ENCODE data around the gene FBXW2. TPM values are rescaled to one million over a fixed set of nuclear protein-coding genes. Genes with fewer than 3 reads are reported as not detected.

Gene FBXW2
- total and polyA plus RNA-seq, 2 donors (not counting 3 experiments of a cell fraction or from before 2014, with no cell fraction given): 32.5 to 70.2 TPM

- no peaks in the 10 kb centered on the region for H3K79me2 ChIP-seq (ENCODE audit: control insufficient read depth, insufficient read depth, low read length)
- CTCF ChIA-PET: no interaction called here
- FAIRE-seq: no peak
- intact Hi-C loops (cut with micrococcal nuclease): no loop called here
- no peaks in the 10 kb centered on the region for H3K9me3 ChIP-seq (replicated peaks; ENCODE audit: control insufficient read depth, insufficient read depth, low read length)
- dilution Hi-C loops (cut with MboI; ENCODE audit: extremely low pct_ligation_motif_present, low sequenced_read_pairs): no loop called here
- H4K20me1 ChIP-seq (replicated peaks; ENCODE audit: control insufficient read depth, extremely low read depth, insufficient read depth, low read length): no peaks in the 10 kb centered on the region
- H3K4me3 ChIP-seq (replicated peaks in 1 of 3; ENCODE audit: insufficient read depth in 1 of 3, low read depth in 1 of 3, low read length in 3 of 3): no peak overlapping the region
- H3K27ac ChIP-seq (ENCODE audit: insufficient read depth, low read depth, low read length): no peak overlapping the region
- no peaks in the 10 kb centered on the region for H3K27me3 ChIP-seq (ENCODE audit: control insufficient read depth in 2 of 2, insufficient read depth in 2 of 2, low read length in 2 of 2)
- no peak overlapping the region for H3K9ac ChIP-seq (replicated peaks; ENCODE audit: extremely low read depth, insufficient read depth, low read length)
- POLR2A ChIA-PET: no interaction called here
- BruUV-seq (replicated peaks): no TSS peak
- no peak overlapping the region for H3K4me2 ChIP-seq (ENCODE audit: insufficient read depth, low read length)
- TF ChIP-seq FOS (IDR thresholded peaks at IDR 0.05; ENCODE audit: borderline replicate concordance, insufficient read depth, low read length): no peak
- TF ChIP-seq JUN (IDR thresholded peaks at IDR 0.05; ENCODE audit: borderline replicate concordance, insufficient read depth, insufficient read length, low read depth): no peak
- TF ChIP-seq CTCF (IDR thresholded peaks at IDR 0.05; ENCODE audit: extremely low read depth in 1 of 2, insufficient read depth in 1 of 2, low read depth in 1 of 2, low read length in 2 of 2): no peak
- TF ChIP-seq MYC (IDR thresholded peaks at IDR 0.05; ENCODE audit: low read depth, low read length): no peak
- no peak for TF ChIP-seq POLR2A (IDR thresholded peaks at IDR 0.05; ENCODE audit: low read depth, low read length)
- no peak for TF ChIP-seq MAX (IDR thresholded peaks at IDR 0.05; ENCODE audit: insufficient read depth, insufficient read length)
- no peak for TF ChIP-seq GATA2 (IDR thresholded peaks at IDR 0.05; ENCODE audit: insufficient read depth, insufficient read length, low read depth, low read length)
- TF ChIP-seq EZH2 (IDR thresholded peaks at IDR 0.05; ENCODE audit: borderline replicate concordance, low read depth, low read length, severe bottlenecking): no peak
- no peak for TF ChIP-seq POLR2AphosphoS5 (IDR thresholded peaks at IDR 0.05; ENCODE audit: insufficient read depth, low read depth, low read length)
- no peaks in the 10 kb centered on the region for H3K9me1 ChIP-seq (replicated peaks; ENCODE audit: control insufficient read depth, extremely low read depth, insufficient read depth, low read length)
- peaks cover 11% of the 10 kb centered on the region for H3K4me1 ChIP-seq (ENCODE audit: control insufficient read depth, extremely low read depth, insufficient read depth, low read length)
- no peaks in the 10 kb centered on the region for H3K36me3 ChIP-seq (ENCODE audit: control insufficient read depth in 2 of 2, extremely low read depth in 1 of 2, insufficient read depth in 2 of 2, low read length in 2 of 2)
- DNase-seq (ENCODE audit: low read depth, low spot score): no peak
- no peak overlapping the region for H2AFZ ChIP-seq (ENCODE audit: low read depth, low read length)
Measured at GRCh38 chr9:120725907-120726306, 67.3 kb downstream of the FBXW2 start.
